PC-9 (cell line): ENCODE measurements around the gene MYBPC2. TPM values are rescaled to one million over a fixed set of nuclear protein-coding genes. Genes with fewer than 3 reads are reported as not detected.

Experiments used
- BruUV-seq: library from RNA; stranded (reverse); fragments of 400-500 nt; replicated peaks from 2 replicates; lab custom pipeline; 2021; lab: Mats Ljungman, UMichigan
- CTCF ChIA-PET: fragments of 300-600 bp; sonication (Branson Sonifier 250); formaldehyde crosslinking; loops from one replicate; lab custom pipeline; 2022; ENCODE audit warnings: antibody characterized with exemption; lab: Charles Lee
- POLR2A ChIA-PET: fragments of 300-600 bp; sonication (Branson Sonifier 250); formaldehyde crosslinking; loops from one replicate; lab custom pipeline; 2022; ENCODE audit warnings: antibody characterized with exemption; ENCODE audit not compliant: unreplicated experiment; lab: Charles Lee
- DNase-seq, 2 experiments: peaks; one replicate each; pipeline versions ENCODE4 v3.0.0 to v3.0.0-alpha.2; 2015 to 2022; ENCODE audit warnings: mixed read lengths in 1 of 2
- H2AFZ ChIP-seq: fragments of 200-600 bp; sonication (generic); 2 replicates; pipeline ENCODE4 v1.8.1; 2017; ENCODE audit warnings: antibody characterized with exemption
- H3F3A ChIP-seq: fragments of 200-600 bp; sonication (generic); 2 replicates; pipeline ENCODE4 v1.8.1; 2017; ENCODE audit warnings: antibody characterized with exemption, mild to moderate bottlenecking, low read depth; ENCODE audit not compliant: insufficient read depth
- H3K27ac ChIP-seq: fragments of 200-600 bp; sonication (generic); 2 replicates; pipeline ENCODE4 v1.6.1; 2016; ENCODE audit warnings: mixed run types
- H3K27me3 ChIP-seq: fragments of 200-600 bp; sonication (generic); 2 replicates; pipeline ENCODE4 v1.6.1; 2016; ENCODE audit warnings: low read depth, mixed run types; ENCODE audit not compliant: insufficient read depth
- H3K36me3 ChIP-seq: fragments of 200-600 bp; sonication (generic); 2 replicates; pipeline ENCODE4 v1.6.1; 2016; ENCODE audit warnings: low read depth, mixed run types
- H3K4me1 ChIP-seq: fragments of 200-600 bp; sonication (generic); replicated peaks from 2 replicates; pipeline ENCODE4 v1.6.1; 2016; ENCODE audit warnings: mixed run types; ENCODE audit not compliant: insufficient read depth
- H3K4me2 ChIP-seq: fragments of 200-600 bp; sonication (generic); 2 replicates; pipeline ENCODE4 v1.6.1; 2017; ENCODE audit warnings: mixed run types
- H3K4me3 ChIP-seq: fragments of 200-600 bp; sonication (generic); 2 replicates; pipeline ENCODE4 v1.6.1; 2016; ENCODE audit warnings: mixed run types
- H3K79me2 ChIP-seq: fragments of 200-600 bp; sonication (generic); 2 replicates; pipeline ENCODE4 v1.6.1; 2017; ENCODE audit warnings: low read depth, mixed run types
- H3K9me2 ChIP-seq: fragments of 200-600 bp; sonication (generic); 2 replicates; pipeline ENCODE4 v1.8.1; 2017; ENCODE audit warnings: mild to moderate bottlenecking; ENCODE audit not compliant: insufficient read depth
- H3K9me3 ChIP-seq: fragments of 200-600 bp; sonication (generic); 2 replicates; pipeline ENCODE4 v1.8.1; 2016; ENCODE audit warnings: low read depth; ENCODE audit not compliant: insufficient read depth
- H4K20me1 ChIP-seq: fragments of 200-600 bp; sonication (generic); 2 replicates; pipeline ENCODE4 v1.8.1; 2017; ENCODE audit not compliant: insufficient read depth
- CTCF ChIP-seq: fragments of 200-600 bp; sonication (generic); conservative IDR thresholded peaks from 2 replicates; pipeline ENCODE4 v1.6.1; 2017; ENCODE audit warnings: mixed run types, antibody characterized with exemption, mild to moderate bottlenecking, moderate library complexity
- EZH2 ChIP-seq: fragments of 200-600 bp; sonication (generic); IDR thresholded peaks from 2 replicates; pipeline ENCODE4 v1.8.0; 2017; ENCODE audit warnings: antibody characterized with exemption, low read depth
- intact Hi-C: fragments of 100-400 bp; cut with micrococcal nuclease; formaldehyde crosslinking; loops from one replicate; pipeline ENCODE4 v1.10.0; 2022; ENCODE audit not compliant: unreplicated experiment
- total RNA-seq: library from RNA; stranded (reverse); gene quantifications from 2 replicates; pipeline ENCODE4 v1.2.3, GENCODE V29; 2021

Gene MYBPC2
- total RNA-seq, 1 experiment from 2014 or later, result not detected

GRCh38 chr19:50444059-50444458, 11.4 kb downstream of the MYBPC2 start:
- Histone ChIP-seq H3K27ac (no peak overlapping the region), H3K4me3 (no peak overlapping the region), H4K20me1 (0 out of 2 replicates have a peak, but pooled peaks cover 3% of the 10 kb centered on the region), H3K4me2 (no peak overlapping the region), H3K4me1 (no peaks in the 10 kb centered on the region), H2AFZ (no peak overlapping the region), H3K36me3 (no peaks in the 10 kb centered on the region), H3F3A (no peaks in the 10 kb centered on the region), H3K79me2 (no peaks in the 10 kb centered on the region), H3K27me3 (peaks cover 63% of the 10 kb centered on the region), H3K9me2 (no peaks in the 10 kb centered on the region), H3K9me3 (no peaks in the 10 kb centered on the region)
- POLR2A ChIA-PET, result no interaction called here
- no TSS peak for BruUV-seq
- no peak for DNase-seq
- TF ChIP-seq CTCF, result no peak
- no peak for TF ChIP-seq EZH2
- CTCF ChIA-PET, result no interaction called here
- intact Hi-C loops, result no loop called here

GRCh38 chr19:50447053-50447452, 14.4 kb downstream of the MYBPC2 start:
- BruUV-seq, result no TSS peak
- Histone ChIP-seq H3K9me3 (no peaks in the 10 kb centered on the region), H3K27ac (no peak overlapping the region), H2AFZ (no peak overlapping the region), H3K79me2 (no peaks in the 10 kb centered on the region), H3K27me3 (peaks cover 68% of the 10 kb centered on the region), H4K20me1 (0 out of 2 replicates have a peak, but pooled peaks cover under 1% of the 10 kb centered on the region), H3K9me2 (no peaks in the 10 kb centered on the region), H3K36me3 (no peaks in the 10 kb centered on the region), H3K4me2 (no peak overlapping the region), H3K4me3 (no peak overlapping the region), H3F3A (no peaks in the 10 kb centered on the region), H3K4me1 (no peaks in the 10 kb centered on the region)
- DNase-seq, result no peak
- POLR2A ChIA-PET, result no interaction called here
- TF ChIP-seq EZH2 (no peak), CTCF (no peak)
- intact Hi-C loops, result no loop called here
- CTCF ChIA-PET, result no interaction called here

- Histone ChIP-seq H3K4me1 (no peaks in the 10 kb centered on the region), H3K36me3 (no peaks in the 10 kb centered on the region), H3F3A (no peaks in the 10 kb centered on the region), H3K9me3 (no peaks in the 10 kb centered on the region), H3K27me3 (peaks cover 74% of the 10 kb centered on the region), H3K79me2 (no peaks in the 10 kb centered on the region), H3K27ac (no peak overlapping the region), H3K4me3 (no peak overlapping the region), H2AFZ (no peak overlapping the region), H4K20me1 (no peaks in the 10 kb centered on the region), H3K9me2 (no peaks in the 10 kb centered on the region), H3K4me2 (no peak overlapping the region)
- CTCF ChIA-PET, result interaction anchor here (0.6 kb wide), 1 partner anchor 13 kb away, joined by 3 read pairs; no protein-coding TSS in a partner anchor
- TF ChIP-seq CTCF, result no peak
- no peak for TF ChIP-seq EZH2
- intact Hi-C loops, result no loop called here
- no TSS peak for BruUV-seq
- POLR2A ChIA-PET, result no interaction called here
- no peak for DNase-seq
Observed at GRCh38 chr19:50447750-50448149, 15.1 kb downstream of the MYBPC2 start.
